Activated naive CD8-positive, alpha-beta T cell (primary cell): ENCODE results near the gene SERTAD4.
"Not testable (repeated sequence)": the region's sequence is repeated elsewhere in the genome, so short reads cannot be mapped to it uniquely, and the experiment has no call there.

Experiments
- H3K27ac Mint-ChIP-seq: one replicate; pipeline ENCODE4 v1.8.0; 2021; ENCODE audit warnings: mixed read lengths
- H3K27me3 Mint-ChIP-seq: one replicate; pipeline ENCODE4 v1.8.0; 2021; ENCODE audit warnings: mixed read lengths
- H3K36me3 Mint-ChIP-seq: one replicate; pipeline ENCODE4 v1.8.0; 2021; ENCODE audit warnings: mixed read lengths
- H3K4me1 Mint-ChIP-seq: one replicate; pipeline ENCODE4 v1.8.0; 2021; ENCODE audit warnings: low read depth, mixed read lengths
- H3K4me3 Mint-ChIP-seq: one replicate; pipeline ENCODE4 v1.8.0; 2021; ENCODE audit warnings: mild to moderate bottlenecking, mixed read lengths
- H3K9me3 Mint-ChIP-seq: one replicate; pipeline ENCODE4 v1.8.0; 2021; ENCODE audit warnings: low read depth, mixed read lengths

Gene SERTAD4

DNA sequence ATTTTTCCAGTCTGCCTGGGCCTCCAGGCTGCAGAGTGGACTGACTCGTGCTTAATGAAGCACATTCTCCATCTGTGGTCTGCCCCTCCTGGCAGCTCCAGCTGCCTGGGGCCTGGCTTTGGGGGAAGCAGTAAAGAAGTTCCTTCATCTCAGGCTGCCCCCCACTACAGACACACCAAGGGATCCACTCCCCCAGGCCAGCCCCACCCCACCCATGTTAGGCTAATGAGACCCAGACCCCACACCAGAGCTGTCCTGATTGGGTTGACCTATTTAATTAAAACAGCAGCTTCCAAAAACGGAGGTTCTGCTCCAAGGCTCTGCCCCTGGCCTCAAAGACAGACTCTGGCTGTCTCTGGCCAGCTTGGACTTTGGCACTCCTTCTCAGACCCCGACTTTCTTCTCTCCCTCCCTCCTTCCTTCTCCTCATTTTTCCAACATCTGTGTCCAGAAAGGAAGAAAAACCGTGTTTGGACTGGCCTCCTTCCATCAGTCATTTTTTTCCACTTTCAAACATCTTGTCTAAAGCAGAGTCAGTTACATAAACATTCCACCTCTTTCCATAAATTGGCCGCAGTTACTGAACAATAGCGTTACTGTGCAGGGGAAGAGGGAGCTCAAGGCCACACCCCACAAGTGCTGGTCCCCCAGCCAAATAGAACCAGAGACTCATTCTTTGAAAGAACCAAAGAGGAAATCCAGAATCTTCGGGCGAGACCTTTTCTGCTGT, 29.7 kb downstream of the SERTAD4 start:
- Mint-ChIP-seq H3K4me3 (no peak overlapping the region), H3K36me3 (no peaks in the 10 kb centered on the region), H3K4me1 (no peaks in the 10 kb centered on the region), H3K27ac (no peak overlapping the region), H3K9me3 (no peaks in the 10 kb centered on the region), H3K27me3 (peaks cover 7% of the 10 kb centered on the region)

- Mint-ChIP-seq H3K27ac (no peak overlapping the region), H3K4me3 (no peak overlapping the region), H3K4me1 (no peaks in the 10 kb centered on the region), H3K27me3 (peaks cover 7% of the 10 kb centered on the region), H3K9me3 (no peaks in the 10 kb centered on the region), H3K36me3 (no peaks in the 10 kb centered on the region)
Observed at GRCh38 chr1:210262897-210263272, 30.3 kb downstream of the SERTAD4 start.

GRCh38 chr1:210263963-210264362, 31.4 kb downstream of the SERTAD4 start:
- H3K4me1 Mint-ChIP-seq: no peaks in the 10 kb centered on the region
- H3K27me3 Mint-ChIP-seq: peaks cover 11% of the 10 kb centered on the region
- no peaks in the 10 kb centered on the region for H3K9me3 Mint-ChIP-seq
- no peak overlapping the region for H3K27ac Mint-ChIP-seq
- H3K36me3 Mint-ChIP-seq: no peaks in the 10 kb centered on the region
- no peak overlapping the region for H3K4me3 Mint-ChIP-seq

DNA sequence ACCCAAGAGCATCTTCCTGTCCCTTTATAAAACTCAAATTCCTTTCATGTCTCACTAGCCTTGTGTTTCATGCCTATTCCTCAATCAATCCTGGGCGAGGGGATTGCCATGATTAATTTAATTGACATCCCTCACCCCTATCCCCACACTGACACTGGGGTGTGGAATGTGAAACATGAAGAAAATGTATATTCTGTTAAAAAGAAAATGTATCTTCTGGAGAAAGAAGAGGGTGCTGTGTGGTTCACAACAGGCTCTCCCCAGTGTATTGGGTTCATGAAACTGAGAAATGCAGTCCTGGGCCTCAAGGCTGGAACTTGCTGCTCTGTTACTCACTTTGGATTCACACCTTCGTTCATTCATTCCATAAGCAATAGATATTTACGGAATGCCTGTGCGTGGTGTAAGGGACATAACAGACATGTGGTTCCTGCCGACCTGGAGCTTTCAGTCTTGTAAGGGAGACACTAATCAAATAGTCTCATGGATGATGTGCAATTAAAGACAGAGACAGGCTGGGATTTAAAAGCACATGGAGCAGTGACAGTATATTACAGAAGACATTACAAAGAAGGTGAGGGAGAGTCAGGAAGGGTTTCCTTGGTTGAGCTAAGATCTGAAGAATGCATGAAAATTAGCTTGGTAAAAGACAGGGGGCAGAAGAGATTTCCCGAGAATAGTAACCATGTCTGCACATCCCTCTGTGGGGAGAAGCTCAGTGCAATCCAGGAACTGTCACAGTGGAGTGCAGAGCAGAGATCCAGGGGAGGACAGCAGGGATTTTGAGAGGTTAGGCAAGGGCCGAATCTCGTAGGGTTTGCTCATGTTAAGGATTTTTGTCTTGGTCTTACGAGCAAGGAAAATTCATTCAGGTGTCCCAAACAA, 32.1 kb downstream of the SERTAD4 start:
- H3K4me1 Mint-ChIP-seq: no peaks in the 10 kb centered on the region
- H3K27me3 Mint-ChIP-seq: peaks cover 11% of the 10 kb centered on the region

GRCh38 chr1:210265392-210265955, 32.9 kb downstream of the SERTAD4 start:
- H3K4me3 Mint-ChIP-seq, H3K36me3 Mint-ChIP-seq: not testable (repeated sequence)

More for the DNA sequence above, 32.1 kb downstream of the SERTAD4 start:
- no peak overlapping the region for H3K4me3 Mint-ChIP-seq
- H3K9me3 Mint-ChIP-seq: no peaks in the 10 kb centered on the region
- no peak overlapping the region for H3K27ac Mint-ChIP-seq
- H3K36me3 Mint-ChIP-seq: no peaks in the 10 kb centered on the region

GRCh38 chr1:210269981-210270380, 37.4 kb downstream of the SERTAD4 start:
- H3K36me3 Mint-ChIP-seq: no peaks in the 10 kb centered on the region

More at GRCh38 chr1:210265392-210265955, 32.9 kb downstream of the SERTAD4 start:
- H3K4me1 Mint-ChIP-seq, H3K27ac Mint-ChIP-seq, H3K9me3 Mint-ChIP-seq: not testable (repeated sequence)
- peaks cover 14% of the 10 kb centered on the region for H3K27me3 Mint-ChIP-seq

GRCh38 chr1:210272666-210273065, 40.1 kb downstream of the SERTAD4 start:
- Mint-ChIP-seq H3K4me3 (no peak overlapping the region), H3K27ac (no peak overlapping the region)

More at GRCh38 chr1:210269981-210270380, 37.4 kb downstream of the SERTAD4 start:
- H3K4me1 Mint-ChIP-seq: no peaks in the 10 kb centered on the region
- no peaks in the 10 kb centered on the region for H3K9me3 Mint-ChIP-seq
- no peak overlapping the region for H3K4me3 Mint-ChIP-seq
- H3K27me3 Mint-ChIP-seq: peaks cover 18% of the 10 kb centered on the region
- H3K27ac Mint-ChIP-seq: no peak overlapping the region

GRCh38 chr1:210280221-210280620, 47.6 kb downstream of the SERTAD4 start:
- Mint-ChIP-seq H3K4me3 (no peak overlapping the region), H3K36me3 (no peaks in the 10 kb centered on the region), H3K9me3 (peaks cover 13% of the 10 kb centered on the region), H3K27ac (no peak overlapping the region), H3K4me1 (no peaks in the 10 kb centered on the region), H3K27me3 (peaks cover 15% of the 10 kb centered on the region)

More at GRCh38 chr1:210272666-210273065, 40.1 kb downstream of the SERTAD4 start:
- Mint-ChIP-seq H3K36me3 (no peaks in the 10 kb centered on the region), H3K9me3 (no peaks in the 10 kb centered on the region), H3K4me1 (no peaks in the 10 kb centered on the region), H3K27me3 (peaks cover 15% of the 10 kb centered on the region)

- Mint-ChIP-seq H3K36me3 (peaks cover 2% of the 10 kb centered on the region), H3K27me3 (peaks cover 44% of the 10 kb centered on the region), H3K27ac (no peak overlapping the region), H3K4me3 (no peak overlapping the region), H3K4me1 (peaks cover 5% of the 10 kb centered on the region), H3K9me3 (no peaks in the 10 kb centered on the region)
Observed at GRCh38 chr1:210288116-210288515, 55.5 kb downstream of the SERTAD4 start.

DNA sequence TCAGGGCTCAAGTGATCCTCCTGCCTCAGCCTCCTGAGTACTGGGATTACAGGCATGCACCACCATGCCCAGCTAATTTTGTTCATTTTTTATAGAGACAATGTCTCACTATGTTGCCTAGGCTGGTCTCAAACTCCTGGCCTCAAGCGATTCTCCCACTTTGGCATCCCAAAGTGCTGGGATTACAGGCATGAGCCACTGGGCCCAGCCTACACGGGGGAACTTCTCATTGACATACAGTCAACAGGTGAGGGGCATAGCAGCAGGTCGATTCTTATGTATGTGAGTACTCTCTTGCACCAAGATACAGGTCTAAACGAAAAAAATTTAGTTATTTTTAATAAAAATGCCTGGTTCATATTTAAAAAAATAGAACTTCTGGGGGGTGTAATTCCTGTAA, 56.7 kb downstream of the SERTAD4 start:
- peaks cover 40% of the 10 kb centered on the region for H3K27me3 Mint-ChIP-seq
- no peak overlapping the region for H3K27ac Mint-ChIP-seq
- H3K36me3 Mint-ChIP-seq: peaks cover 2% of the 10 kb centered on the region
- no peaks in the 10 kb centered on the region for H3K9me3 Mint-ChIP-seq
- peaks cover 5% of the 10 kb centered on the region for H3K4me1 Mint-ChIP-seq
- no peak overlapping the region for H3K4me3 Mint-ChIP-seq

DNA sequence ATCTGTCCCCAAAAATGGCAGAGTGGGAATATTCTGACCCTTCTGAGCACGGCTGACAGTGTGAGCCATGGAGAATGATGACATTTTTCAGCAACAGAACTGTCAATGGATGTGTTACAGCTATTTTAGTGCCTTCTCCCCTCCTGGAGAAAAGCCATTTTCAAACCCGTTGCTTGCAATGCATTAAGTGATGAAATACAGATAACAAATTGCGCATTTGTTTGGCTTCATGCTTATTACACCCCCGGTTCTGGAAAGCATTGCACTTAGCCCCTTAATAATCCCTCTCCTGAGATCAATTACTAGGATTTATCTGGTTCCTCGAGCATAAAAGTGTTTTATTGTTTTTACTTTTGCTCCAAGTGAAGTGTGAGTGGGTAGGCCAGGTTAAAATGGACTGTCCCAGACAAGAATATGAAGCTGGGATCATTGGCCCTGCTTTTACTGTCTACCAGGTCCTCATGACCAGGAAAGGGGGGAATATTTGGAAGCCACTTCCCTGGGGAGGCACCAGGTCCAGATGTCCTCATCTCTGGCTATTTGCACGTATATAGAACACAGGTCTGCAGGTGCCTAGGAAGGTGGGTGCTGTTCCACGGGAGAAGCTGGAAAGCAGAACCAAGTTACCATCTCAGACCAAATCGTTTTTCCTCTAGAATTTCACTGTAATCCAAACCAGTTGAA, 58.6 kb downstream of the SERTAD4 start:
- H3K4me1 Mint-ChIP-seq: peaks cover 5% of the 10 kb centered on the region
- H3K27me3 Mint-ChIP-seq: peaks cover 32% of the 10 kb centered on the region
- H3K27ac Mint-ChIP-seq: no peak overlapping the region
- peaks cover 2% of the 10 kb centered on the region for H3K36me3 Mint-ChIP-seq
- H3K9me3 Mint-ChIP-seq: no peaks in the 10 kb centered on the region
- H3K4me3 Mint-ChIP-seq: no peak overlapping the region

- Mint-ChIP-seq H3K4me1 (peaks cover 5% of the 10 kb centered on the region), H3K27ac (no peak overlapping the region), H3K9me3 (no peaks in the 10 kb centered on the region), H3K4me3 (peak overlapping the region; percentile 51), H3K36me3 (peaks cover 2% of the 10 kb centered on the region), H3K27me3 (peaks cover 32% of the 10 kb centered on the region)
Observed at GRCh38 chr1:210291786-210292230, 59.2 kb downstream of the SERTAD4 start.

DNA sequence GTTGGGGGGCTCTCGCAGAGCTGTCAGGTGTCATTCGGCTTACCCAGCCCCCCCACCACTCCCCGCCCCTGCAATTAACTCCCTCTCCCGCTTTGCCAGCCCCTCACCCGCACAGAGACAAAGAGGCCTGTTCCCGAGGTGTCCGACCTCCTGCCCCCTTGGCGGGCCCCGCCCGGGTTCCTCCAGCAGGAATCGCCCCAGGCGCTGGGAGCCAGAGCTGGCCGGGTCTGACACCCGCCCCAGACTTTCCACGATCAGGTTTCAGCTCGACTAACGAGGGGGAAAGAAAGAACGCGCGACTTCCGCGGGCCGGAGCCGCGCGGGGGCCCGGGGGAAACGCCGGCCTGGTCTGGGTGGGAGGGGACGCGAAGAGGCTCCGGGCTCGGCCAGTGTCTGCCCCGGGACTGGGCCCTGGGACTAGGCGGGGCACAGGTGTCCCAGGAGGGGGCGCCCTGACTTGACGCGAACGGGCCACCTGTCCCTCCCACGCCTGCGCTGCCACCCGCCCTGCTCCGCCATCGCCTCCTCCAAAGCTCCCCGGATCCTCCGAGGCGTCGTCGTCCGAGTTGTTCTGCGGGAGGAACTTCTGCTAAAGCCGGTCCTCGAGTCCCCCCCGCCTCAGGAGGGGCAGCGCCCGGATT, 59.8 kb downstream of the SERTAD4 start:
- peaks cover 5% of the 10 kb centered on the region for H3K4me1 Mint-ChIP-seq
- peaks cover 32% of the 10 kb centered on the region for H3K27me3 Mint-ChIP-seq
- H3K4me3 Mint-ChIP-seq: peak overlapping the region; percentile 55
- no peaks in the 10 kb centered on the region for H3K9me3 Mint-ChIP-seq
- H3K27ac Mint-ChIP-seq: no peak overlapping the region
- H3K36me3 Mint-ChIP-seq: peaks cover 2% of the 10 kb centered on the region

DNA sequence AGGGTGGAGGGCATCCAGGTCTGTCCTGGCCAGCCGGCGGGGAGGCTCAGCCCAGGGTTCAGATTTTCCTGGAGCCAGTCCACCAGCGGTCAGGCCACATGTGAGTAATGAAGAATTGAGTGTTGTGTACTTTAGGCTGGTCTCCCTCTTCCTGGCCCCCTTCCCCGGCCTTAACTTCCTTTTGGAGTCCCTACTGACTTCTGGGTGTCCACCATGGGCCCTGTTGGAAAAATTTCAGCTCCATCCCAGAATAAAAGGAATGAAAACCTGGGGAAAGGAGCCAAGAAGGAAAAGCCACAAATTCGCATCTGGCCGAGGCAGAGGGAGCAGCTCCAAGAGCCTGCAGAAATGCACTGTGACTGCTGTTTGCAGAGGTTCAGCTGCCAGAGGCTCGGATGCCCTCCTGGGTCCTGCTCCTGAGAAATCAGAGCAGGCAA, 60.6 kb downstream of the SERTAD4 start:
- Mint-ChIP-seq H3K27ac (no peak overlapping the region), H3K36me3 (peaks cover 2% of the 10 kb centered on the region), H3K9me3 (no peaks in the 10 kb centered on the region), H3K27me3 (peaks cover 29% of the 10 kb centered on the region), H3K4me1 (peaks cover 5% of the 10 kb centered on the region), H3K4me3 (peak overlapping the region; percentile 55)
